DOHH2 (cell line): ENCODE data around the gene ITGAV.

Experiments
- H3F3A ChIP-seq: fragments of 200-600 bp; sonication (generic), shearing (Covaris generic); 2 replicates; pipeline ENCODE4 v1.6.0; 2016; ENCODE audit warnings: antibody characterized with exemption, mild to moderate bottlenecking; ENCODE audit not compliant: control insufficient read depth, insufficient read depth
- H3K27ac ChIP-seq: fragments of 200-600 bp; sonication (generic); 2 replicates; pipeline ENCODE4 v1.5.1; 2014; ENCODE audit warnings: low read depth, mild to moderate bottlenecking, low read length, moderate library complexity
- H3K27me3 ChIP-seq: fragments of 200-600 bp; sonication (generic); 2 replicates; pipeline ENCODE4 v1.6.1; 2014; ENCODE audit warnings: mild to moderate bottlenecking, low read length, mixed read lengths; ENCODE audit not compliant: control insufficient read depth
- H3K36me3 ChIP-seq: fragments of 200-600 bp; sonication (generic); 2 replicates; pipeline ENCODE4 v1.6.1; 2014; ENCODE audit warnings: mild to moderate bottlenecking, low read length, moderate library complexity, mixed read lengths; ENCODE audit not compliant: control insufficient read depth
- H3K4me1 ChIP-seq: fragments of 200-600 bp; sonication (generic); 2 replicates; pipeline ENCODE4 v1.6.1; 2014; ENCODE audit warnings: mild to moderate bottlenecking, low read length, mixed read lengths; ENCODE audit not compliant: control insufficient read depth
- H3K4me2 ChIP-seq: fragments of 200-600 bp; sonication (generic); 2 replicates; pipeline ENCODE4 v1.6.0; 2014; ENCODE audit warnings: mild to moderate bottlenecking, low read length, moderate library complexity
- H3K4me3 ChIP-seq: fragments of 200-600 bp; sonication (generic); 2 replicates; pipeline ENCODE4 v1.5.1; 2014; ENCODE audit warnings: mild to moderate bottlenecking, low read length, mixed read lengths
- H3K79me2 ChIP-seq: fragments of 200-600 bp; sonication (generic); 2 replicates; pipeline ENCODE4 v1.6.1; 2014; ENCODE audit warnings: mild to moderate bottlenecking, low read length, mixed read lengths; ENCODE audit not compliant: control insufficient read depth
- H3K9me2 ChIP-seq: fragments of 200-600 bp; sonication (generic); replicated peaks from 2 replicates; pipeline ENCODE4 v1.6.1; 2014; ENCODE audit warnings: mild to moderate bottlenecking, low read length, mixed read lengths; ENCODE audit not compliant: control insufficient read depth
- H3K9me3 ChIP-seq: fragments of 200-600 bp; sonication (generic); 2 replicates; pipeline ENCODE4 v1.6.1; 2014; ENCODE audit warnings: antibody characterized with exemption, low read length, mixed read lengths; ENCODE audit not compliant: control insufficient read depth, insufficient read depth
- H4K20me1 ChIP-seq: fragments of 200-600 bp; sonication (generic); 2 replicates; pipeline ENCODE4 v1.6.0; 2014; ENCODE audit warnings: low read depth, mild to moderate bottlenecking, antibody characterized with exemption, low read length, moderate library complexity; ENCODE audit not compliant: control insufficient read depth, insufficient read depth
- CTCF ChIP-seq: fragments of 200-600 bp; sonication (generic); IDR thresholded peaks from one replicate; pipeline ENCODE4 v1.5.1; 2014; ENCODE audit warnings: antibody characterized with exemption, mild to moderate bottlenecking, low read depth, low read length; ENCODE audit not compliant: poor library complexity, severe bottlenecking
- EZH2phosphoT487 ChIP-seq: fragments of 200-600 bp; sonication (generic); IDR thresholded peaks from 2 replicates; pipeline ENCODE4 v1.6.1; 2017; ENCODE audit warnings: borderline replicate concordance, mild to moderate bottlenecking, antibody characterized with exemption, low read length, moderate library complexity, mixed read lengths

Gene ITGAV

DNA sequence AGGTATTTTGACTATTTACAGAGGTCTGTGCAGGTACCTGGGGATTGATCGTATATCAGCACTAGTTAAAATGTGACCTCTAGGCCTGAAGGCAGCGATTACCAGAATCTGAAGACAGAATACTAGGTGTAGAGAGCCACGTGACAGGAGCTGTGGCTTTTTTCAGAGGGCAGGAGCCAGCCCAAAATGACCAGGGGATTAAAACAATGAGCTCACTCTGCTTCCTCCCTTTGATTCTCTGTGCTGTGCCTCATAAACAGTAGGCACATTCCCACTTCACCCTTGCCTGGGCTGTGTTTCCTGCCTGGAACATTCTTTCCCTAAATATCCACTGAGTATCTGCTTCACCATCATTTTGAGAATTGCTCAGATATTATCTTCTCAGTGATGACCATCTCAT lies 15.2 kb downstream of the ITGAV start:
- Histone ChIP-seq H3K27ac (no peak overlapping the region), H3K9me3 (no peaks in the 10 kb centered on the region), H3K9me2 (no peaks in the 10 kb centered on the region), H3K79me2 (peaks cover 5% of the 10 kb centered on the region), H3K36me3 (peaks cover 15% of the 10 kb centered on the region), H4K20me1 (0 out of 2 replicates have a peak, but pooled peaks cover 3% of the 10 kb centered on the region), H3K4me1 (no peaks in the 10 kb centered on the region), H3K4me2 (no peak overlapping the region), H3K27me3 (no peaks in the 10 kb centered on the region), H3F3A (peaks cover 3% of the 10 kb centered on the region; the same call in 1 of the 2 replicates), H3K4me3 (no peak overlapping the region)
- no peak for TF ChIP-seq CTCF
- TF ChIP-seq EZH2phosphoT487: no peak

DNA sequence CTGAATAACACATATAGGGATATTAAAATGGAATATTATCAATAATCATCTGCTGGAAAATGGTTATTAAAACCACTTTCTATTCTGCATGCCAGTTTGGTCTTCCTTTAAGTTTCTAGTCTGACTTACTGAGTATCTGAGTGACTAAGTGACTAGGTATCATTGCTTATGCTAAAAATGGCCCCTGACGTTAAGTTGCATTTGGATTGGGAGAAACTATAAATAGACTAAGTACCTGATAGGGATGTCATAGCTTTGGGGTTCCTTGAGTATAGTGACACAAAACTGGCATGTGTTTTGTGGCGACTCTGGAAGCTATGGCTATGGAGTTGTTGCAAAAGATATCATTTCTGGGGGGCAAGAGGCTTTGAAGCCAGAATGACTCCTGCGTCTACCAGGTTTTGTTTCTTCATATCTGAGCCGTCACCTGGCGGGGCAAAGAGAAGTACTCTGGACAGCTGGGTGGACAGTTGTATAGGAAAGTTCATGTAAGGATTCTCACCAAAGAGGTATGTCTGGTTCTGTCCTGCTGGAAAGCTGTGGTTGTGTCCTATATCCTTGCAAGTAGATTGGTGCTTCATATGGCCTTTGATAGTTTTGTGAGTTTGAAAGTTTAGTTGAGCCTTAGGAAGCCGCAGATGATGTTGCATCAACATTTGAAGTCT lies 17.9 kb downstream of the ITGAV start:
- Histone ChIP-seq H3F3A (peaks cover 3% of the 10 kb centered on the region; the same call in 1 of the 2 replicates), H3K36me3 (peaks cover 9% of the 10 kb centered on the region; the same call in 1 of the 2 replicates), H3K9me3 (no peaks in the 10 kb centered on the region), H3K4me1 (no peaks in the 10 kb centered on the region), H3K27me3 (no peaks in the 10 kb centered on the region), H4K20me1 (no peaks in the 10 kb centered on the region), H3K27ac (no peak overlapping the region), H3K4me3 (no peak overlapping the region), H3K9me2 (no peaks in the 10 kb centered on the region), H3K4me2 (no peak overlapping the region), H3K79me2 (no peaks in the 10 kb centered on the region)
- TF ChIP-seq CTCF: no peak
- TF ChIP-seq EZH2phosphoT487: no peak

- H3K4me2 ChIP-seq: no peak overlapping the region
- H3K9me3 ChIP-seq: no peaks in the 10 kb centered on the region
- peaks cover 6% of the 10 kb centered on the region; the same call in 1 of the 2 replicates for H3K36me3 ChIP-seq
- no peak overlapping the region for H3K27ac ChIP-seq
- no peaks in the 10 kb centered on the region for H3K27me3 ChIP-seq
- no peaks in the 10 kb centered on the region for H3K79me2 ChIP-seq
- no peaks in the 10 kb centered on the region for H3K9me2 ChIP-seq
- H3K4me1 ChIP-seq: no peaks in the 10 kb centered on the region
- H3K4me3 ChIP-seq: no peak overlapping the region
- no peaks in the 10 kb centered on the region for H3F3A ChIP-seq
- no peaks in the 10 kb centered on the region for H4K20me1 ChIP-seq
- TF ChIP-seq EZH2phosphoT487 (no peak), CTCF (no peak)
Observed at GRCh38 chr2:186610785-186611184, 20.9 kb downstream of the ITGAV start.

DNA sequence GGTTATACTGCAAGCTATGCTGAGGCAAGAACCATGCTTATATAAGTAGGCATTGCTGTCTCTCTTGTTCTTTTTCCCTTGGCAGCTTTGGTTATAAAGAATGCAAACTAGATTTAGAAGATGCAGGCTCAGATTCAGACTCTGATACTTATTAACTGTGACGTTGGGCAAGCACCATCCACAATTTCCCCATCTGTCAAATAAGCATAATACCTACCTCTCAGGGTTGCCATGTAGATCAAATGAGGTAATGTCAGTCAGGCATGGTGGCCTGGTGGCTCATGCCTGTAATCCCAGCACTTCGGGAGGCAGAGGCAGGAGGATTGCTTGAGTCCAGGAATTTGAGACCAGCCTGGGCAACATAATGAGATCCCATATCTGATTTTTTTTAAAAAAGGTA lies 21.7 kb downstream of the ITGAV start:
- no peaks in the 10 kb centered on the region for H4K20me1 ChIP-seq
- peaks cover 5% of the 10 kb centered on the region; the same call in 1 of the 2 replicates for H3K36me3 ChIP-seq
- no peaks in the 10 kb centered on the region for H3K4me1 ChIP-seq
- no peaks in the 10 kb centered on the region for H3K9me2 ChIP-seq
- no peaks in the 10 kb centered on the region for H3K9me3 ChIP-seq
- H3K4me3 ChIP-seq: no peak overlapping the region
- no peak overlapping the region for H3K27ac ChIP-seq
- no peaks in the 10 kb centered on the region for H3F3A ChIP-seq
- no peak overlapping the region for H3K4me2 ChIP-seq
- no peak for TF ChIP-seq CTCF
- no peak for TF ChIP-seq EZH2phosphoT487
- no peaks in the 10 kb centered on the region for H3K27me3 ChIP-seq
- no peaks in the 10 kb centered on the region for H3K79me2 ChIP-seq
